Thoracic aorta (tissue), 2 donors: Measurements from ENCODE around the gene PTPN21. TPM values are rescaled to one million over a fixed set of nuclear protein-coding genes. Genes with fewer than 3 reads are reported as not detected.

Experiments used
- ATAC-seq: fragments of 150-250 bp; one replicate; pipeline ENCODE4 v1.8.0; 2017; ENCODE audit warnings: low read depth; ENCODE audit not compliant: insufficient number of reproducible peaks, low FRiP score
- DNase-seq: peaks from one replicate; pipeline ENCODE4 v3.0.0-alpha.2; 2020; ENCODE audit warnings: low spot score
- H3K27ac ChIP-seq, 2 donors: fragments of 200-600 bp; sonication (generic); 1 replicate in 1 of 2; 2 replicates in 1 of 2; pipeline ENCODE4 v1.5.1; 2016; ENCODE audit warnings: mild to moderate bottlenecking in 2 of 2, moderate library complexity in 2 of 2
- H3K27me3 ChIP-seq: fragments of 200-600 bp; sonication (generic); replicated peaks from 2 replicates; pipeline ENCODE4 v1.6.0; 2016; ENCODE audit warnings: mild to moderate bottlenecking; ENCODE audit not compliant: insufficient read depth
- H3K36me3 ChIP-seq: fragments of 200-600 bp; sonication (generic); one replicate; pipeline ENCODE4 v1.5.1; 2016
- H3K4me1 ChIP-seq, 2 donors: fragments of 200-600 bp; sonication (generic); 1 replicate in 1 of 2; 2 replicates in 1 of 2; pipeline versions ENCODE4 v1.5.1 to v1.6.0; 2016; ENCODE audit warnings: low read depth in 2 of 2, mild to moderate bottlenecking in 1 of 2; ENCODE audit not compliant: control insufficient read depth in 1 of 2
- H3K4me3 ChIP-seq: fragments of 200-600 bp; sonication (generic); 2 replicates; pipeline ENCODE4 v1.5.1; 2016; ENCODE audit warnings: mild to moderate bottlenecking
- H3K9me3 ChIP-seq: fragments of 200-600 bp; sonication (generic); 2 replicates; pipeline ENCODE4 v1.5.1; 2016
- total RNA-seq, 2 donors: library from RNA; depleted of rRNA; stranded (reverse); fragments of >200 nt; gene quantifications; one replicate each; pipeline versions ENCODE4 v1.1.0 to v1.2.3, GENCODE V29; 2016
- TF ChIP-seq, protein P1 (sequence below): fragments of 200-600 bp; sonication (generic); IDR thresholded peaks from one replicate; pipeline ENCODE4 v1.5.1; 2019; ENCODE audit warnings: antibody characterized with exemption

PTPN21 gene
- total RNA-seq, 2 donors from 2014 or later, result 32.5 to 38.6 TPM

DNA sequence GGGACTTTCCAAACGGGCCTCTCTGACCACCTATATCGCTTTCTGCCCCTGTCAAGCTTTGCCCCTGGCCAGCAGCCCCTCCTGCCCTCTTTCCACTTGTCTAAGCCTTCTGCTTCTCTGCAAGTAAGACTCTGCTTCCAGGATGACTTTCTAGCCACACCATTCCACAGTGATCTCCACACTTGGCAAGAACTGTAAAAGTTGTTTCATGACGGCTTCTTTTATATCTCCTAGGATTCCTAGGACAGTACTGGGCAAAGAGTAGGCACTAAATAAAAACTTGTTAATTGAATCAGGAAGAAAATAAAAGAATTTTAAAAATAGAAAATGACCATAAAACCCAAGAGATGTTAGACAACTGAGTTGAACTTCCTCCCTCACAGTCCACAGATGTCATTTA is 1.8 kb upstream of the PTPN21 start:
- Histone ChIP-seq H3K27ac (no peak overlapping the region), H3K4me3 (no peak overlapping the region), H3K36me3 (no peaks in the 10 kb centered on the region), H3K27me3 (no peaks in the 10 kb centered on the region), H3K9me3 (no peaks in the 10 kb centered on the region), H3K4me1 (peaks cover 14 to 26% of the 10 kb centered on the region in 2 donors)
- DNase-seq (no peak), ATAC-seq (no peak)
- TF ChIP-seq, protein P1, sequence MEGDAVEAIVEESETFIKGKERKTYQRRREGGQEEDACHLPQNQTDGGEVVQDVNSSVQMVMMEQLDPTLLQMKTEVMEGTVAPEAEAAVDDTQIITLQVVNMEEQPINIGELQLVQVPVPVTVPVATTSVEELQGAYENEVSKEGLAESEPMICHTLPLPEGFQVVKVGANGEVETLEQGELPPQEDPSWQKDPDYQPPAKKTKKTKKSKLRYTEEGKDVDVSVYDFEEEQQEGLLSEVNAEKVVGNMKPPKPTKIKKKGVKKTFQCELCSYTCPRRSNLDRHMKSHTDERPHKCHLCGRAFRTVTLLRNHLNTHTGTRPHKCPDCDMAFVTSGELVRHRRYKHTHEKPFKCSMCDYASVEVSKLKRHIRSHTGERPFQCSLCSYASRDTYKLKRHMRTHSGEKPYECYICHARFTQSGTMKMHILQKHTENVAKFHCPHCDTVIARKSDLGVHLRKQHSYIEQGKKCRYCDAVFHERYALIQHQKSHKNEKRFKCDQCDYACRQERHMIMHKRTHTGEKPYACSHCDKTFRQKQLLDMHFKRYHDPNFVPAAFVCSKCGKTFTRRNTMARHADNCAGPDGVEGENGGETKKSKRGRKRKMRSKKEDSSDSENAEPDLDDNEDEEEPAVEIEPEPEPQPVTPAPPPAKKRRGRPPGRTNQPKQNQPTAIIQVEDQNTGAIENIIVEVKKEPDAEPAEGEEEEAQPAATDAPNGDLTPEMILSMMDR, result no peak

DNA sequence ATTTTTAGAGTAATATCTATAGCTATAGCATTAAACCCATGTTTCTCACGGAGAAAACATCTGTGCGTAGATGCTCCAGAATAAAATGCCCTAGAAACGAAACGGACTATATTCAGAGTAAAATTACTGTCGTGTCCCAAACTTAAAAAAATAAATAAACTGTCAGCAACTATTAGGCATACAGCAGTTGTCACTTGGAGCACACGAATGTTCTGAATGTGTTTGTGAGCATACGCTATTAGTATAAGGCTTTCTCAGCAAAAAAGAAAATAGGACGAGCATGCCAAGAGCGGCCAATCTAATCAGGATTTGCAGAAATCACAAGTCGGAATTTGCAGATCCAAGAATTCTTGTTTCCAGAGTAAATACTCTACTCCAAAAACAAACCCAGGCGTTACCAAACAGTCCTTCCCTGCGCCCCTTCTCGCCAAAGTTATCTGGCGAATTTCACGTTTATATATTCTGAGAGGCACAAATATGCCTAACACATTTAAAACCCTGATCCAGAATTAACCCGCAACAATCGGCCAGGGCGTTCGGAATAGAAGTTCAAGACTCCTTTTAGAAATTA is 836 bp downstream of the PTPN21 start:
- Histone ChIP-seq H3K4me3 (peak overlapping the region; percentile 79), H3K27ac (peak overlapping the region; percentile 86 to 91), H3K4me1 (peaks cover 23 to 46% of the 10 kb centered on the region in 2 donors), H3K27me3 (no peaks in the 10 kb centered on the region), H3K9me3 (no peaks in the 10 kb centered on the region), H3K36me3 (peaks cover 5% of the 10 kb centered on the region)
- no peak for DNase-seq
- TF ChIP-seq, protein P1, result no peak
- no peak for ATAC-seq

DNA sequence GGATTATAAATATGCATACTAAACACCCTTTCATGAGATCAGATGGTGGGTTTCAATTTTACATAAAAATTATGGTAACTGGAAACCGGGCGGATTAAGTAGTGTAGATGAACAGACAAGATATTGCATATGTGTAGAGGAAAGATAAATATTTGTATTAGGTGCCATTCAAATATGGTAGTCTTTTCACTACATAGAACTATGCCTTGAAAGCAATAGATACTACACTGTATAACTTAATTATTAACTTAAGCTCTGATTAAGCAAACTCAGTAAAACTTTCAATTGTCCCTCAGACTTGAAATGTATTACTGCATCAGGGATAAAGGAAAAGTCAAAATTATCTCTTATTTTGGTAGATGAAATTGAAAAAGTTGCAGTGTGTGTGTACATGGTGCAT is 1.9 kb downstream of the PTPN21 start:
- Histone ChIP-seq H3K9me3 (no peaks in the 10 kb centered on the region), H3K27me3 (no peaks in the 10 kb centered on the region), H3K27ac (no peak overlapping the region), H3K36me3 (peaks cover 11% of the 10 kb centered on the region), H3K4me3 (peak overlapping the region; percentile 82), H3K4me1 (peaks cover 23 to 50% of the 10 kb centered on the region in 2 donors)
- no peak for ATAC-seq
- DNase-seq, result no peak
- TF ChIP-seq, protein P1, result no peak

DNA sequence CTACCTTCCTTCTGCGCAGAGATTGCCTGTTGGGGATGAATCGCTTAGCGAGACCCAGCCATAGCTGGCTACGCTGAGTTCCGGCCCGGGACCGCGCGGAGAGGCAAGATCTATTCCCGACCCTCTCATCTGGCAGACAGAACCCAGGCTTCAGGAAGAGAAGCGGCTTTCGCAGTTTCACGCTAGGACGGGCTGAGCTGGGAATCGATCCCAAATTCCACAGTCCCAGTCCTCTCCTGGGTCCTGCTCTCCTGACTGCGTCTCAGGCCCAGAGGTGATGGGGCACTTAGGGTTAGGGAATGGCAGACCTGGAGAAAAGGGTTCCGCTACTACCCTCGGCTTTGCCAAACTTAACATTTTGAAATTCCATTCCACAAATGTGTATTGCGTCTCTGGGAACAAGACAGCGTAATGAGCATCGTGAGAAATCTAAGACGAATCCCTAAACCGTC is 2.8 kb downstream of the PTPN21 start:
- Histone ChIP-seq H3K36me3 (peaks cover 11% of the 10 kb centered on the region), H3K9me3 (no peaks in the 10 kb centered on the region), H3K27ac (peak overlapping the region; percentile 63 to 64), H3K4me1 (peaks cover 23 to 54% of the 10 kb centered on the region in 2 donors), H3K27me3 (no peaks in the 10 kb centered on the region), H3K4me3 (peak overlapping the region; percentile 82)
- TF ChIP-seq, protein P1, result no peak
- ATAC-seq, result no peak
- no peak for DNase-seq

DNA sequence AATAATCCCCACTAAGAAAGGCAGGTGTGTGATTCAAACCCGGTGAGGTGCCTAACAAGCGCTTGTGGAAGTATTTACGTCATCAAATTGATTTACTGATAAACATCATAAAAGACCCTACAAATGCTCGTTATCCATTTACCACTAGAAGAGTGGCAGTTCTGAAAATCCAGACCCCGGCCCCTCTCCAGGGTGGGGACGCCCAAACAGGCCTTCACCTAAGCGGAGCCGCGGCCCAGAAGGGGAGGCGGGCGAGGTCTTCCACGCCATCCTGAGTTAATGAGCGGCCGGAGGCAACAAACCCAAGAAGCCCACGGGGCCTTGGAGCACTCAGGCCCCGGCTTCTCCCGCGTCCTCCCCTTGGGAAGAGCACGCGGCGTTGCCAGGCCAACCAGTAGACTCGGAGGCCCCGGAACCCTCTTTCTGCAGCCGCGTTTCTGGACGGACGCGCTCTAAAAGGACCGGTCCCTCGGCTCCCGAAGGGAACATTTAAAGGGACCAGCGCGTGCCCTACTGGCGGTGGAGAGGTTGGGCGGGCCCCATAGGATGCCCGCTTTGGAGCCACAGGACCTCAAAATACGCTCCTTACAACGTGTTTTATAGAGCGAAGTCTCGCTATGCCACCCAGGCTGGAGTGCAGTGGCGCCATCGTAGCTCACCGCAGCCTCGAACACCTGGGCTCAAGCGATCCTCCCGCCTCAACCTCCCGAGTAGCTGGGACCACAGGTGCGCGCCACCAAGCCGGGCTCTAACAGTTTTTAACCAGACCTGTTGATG is 3.5 kb downstream of the PTPN21 start:
- peaks cover 23 to 54% of the 10 kb centered on the region in 2 donors for H3K4me1 ChIP-seq
- peaks cover 11% of the 10 kb centered on the region for H3K36me3 ChIP-seq
- TF ChIP-seq, protein P1, result peak; percentile 57
- DNase-seq (no peak), ATAC-seq (peak; percentile 50)
- no peaks in the 10 kb centered on the region for H3K9me3 ChIP-seq
- H3K27me3 ChIP-seq, result no peaks in the 10 kb centered on the region
- H3K4me3 ChIP-seq, result peak overlapping the region; percentile 82
- peak overlapping the region; percentile 63 to 64 for H3K27ac ChIP-seq
